ENCODE results near the gene CENPT.

- TF ChIP-seq CTCF (IDR thresholded peaks at IDR 0.05) = no peak
- TF ChIP-seq POLR2A (IDR thresholded peaks at IDR 0.05) = no peak
- no peak for TF ChIP-seq POLR2AphosphoS5 (IDR thresholded peaks at IDR 0.05)
Measured at GRCh38 chr16:67879462-67879861, 32.0 kb upstream of the CENPT start.
